Stomach (tissue), 9 donors: ENCODE measurements around the gene HUS1B. TPM values are rescaled to one million over a fixed set of nuclear protein-coding genes. Genes with fewer than 3 reads are reported as not detected.

ENCODE experiments used
- DNase-seq, 2 donors: peaks; one replicate each; pipeline versions ENCODE4 v3.0.0 to v3.0.0-alpha.2; 2013 to 2019
- H3K27ac ChIP-seq, 5 donors: fragments of 200-600 bp in 4 of 5; sonication (generic) in 4 of 5; one replicate each; pipeline ENCODE4 v1.5.1; 2013 to 2019; ENCODE audit warnings: mild to moderate bottlenecking in 1 of 5, moderate library complexity in 1 of 5
- H3K27me3 ChIP-seq, 3 donors: fragments of 200-600 bp; sonication (generic); one replicate each; pipeline ENCODE4 v1.5.1; 2017 to 2019; ENCODE audit warnings: mixed run types in 1 of 3
- H3K36me3 ChIP-seq, 4 donors: fragments of 200-600 bp; sonication (generic); 1 replicate in 3 of 4; 2 replicates in 1 of 4; pipeline ENCODE4 v1.5.1; 2016 to 2019
- H3K4me1 ChIP-seq, 4 donors: fragments of 200-600 bp; sonication (generic); one replicate each; pipeline ENCODE4 v1.5.1; 2016 to 2019
- H3K4me3 ChIP-seq, 4 donors: fragments of 200-600 bp; sonication (generic) in 3 of 4; one replicate each; pipeline ENCODE4 v1.5.1; 2016 to 2019; ENCODE audit warnings: mild to moderate bottlenecking in 1 of 4
- H3K9me3 ChIP-seq, 4 donors: fragments of 200-600 bp; sonication (generic); one replicate each; pipeline ENCODE4 v1.5.1; 2016 to 2019
- EP300 ChIP-seq: sonication (generic); formaldehyde crosslinking; IDR thresholded peaks from one replicate; pipeline ENCODE4 v1.6.1; 2017; ENCODE audit warnings: antibody characterized with exemption
- POLR2A ChIP-seq, 4 donors: fragments of 450-650 bp; IDR thresholded peaks; one replicate each; pipeline ENCODE4 v1.6.1; 2016; ENCODE audit warnings: antibody characterized with exemption in 4 of 4, control low read depth in 2 of 4, mild to moderate bottlenecking in 1 of 4, moderate library complexity in 1 of 4
- POLR2AphosphoS5 ChIP-seq, 3 donors: sonication (generic); formaldehyde crosslinking; IDR thresholded peaks; one replicate each; pipeline ENCODE4 v1.6.1; 2016; ENCODE audit warnings: antibody characterized with exemption in 3 of 3
- WGBS, 5 donors: extraction: QIAGEN DNeasy Blood & Tissue Kit in 3 of 5; methylation state at CpG; one replicate each; pipeline versions ENCODE4 v1.1.5 to v1.1.7; 2013 to 2018; 5-methylcytosine and 5-hydroxymethylcytosine counted together
- intact Hi-C: fragments of 100-400 bp; cut with DNase I; formaldehyde crosslinking; loops from one replicate; pipeline ENCODE4 v1.15.1; 2023; ENCODE audit warnings: low total_unique reads
- polyA plus RNA-seq, 3 donors: library from polyadenylated mRNA; stranded (reverse); fragments of 200-250 nt; gene quantifications; one replicate each; pipeline ENCODE4 v1.2.3, GENCODE V29; 2013
- total RNA-seq, 5 donors: library from RNA; depleted of rRNA; stranded (reverse); fragments of >200 nt; gene quantifications; one replicate each; pipeline versions ENCODE4 v1.1.0 to v1.2.3, GENCODE V29; 2014 to 2016
- TF ChIP-seq, protein P1 (sequence below), 7 experiments: fragments of 450-650 bp in 4 of 7; fragments of 200-600 bp in 3 of 7; sonication (generic) in 3 of 7; IDR thresholded peaks; one replicate each; pipeline ENCODE4 v1.5.1; 2016 to 2019; ENCODE audit warnings: antibody characterized with exemption in 7 of 7, control low read depth in 2 of 7, mild to moderate bottlenecking in 1 of 7
- donor health status: healthy with polysubstance abuse.
- donor health status: Bipolar disorder and iron deficiency.
- donor health status: healthy.

HUS1B gene
- total and polyA plus RNA-seq, 8 donors, result 0.31 to 46.1 (median 3.9) TPM; not detected in 4

DNA sequence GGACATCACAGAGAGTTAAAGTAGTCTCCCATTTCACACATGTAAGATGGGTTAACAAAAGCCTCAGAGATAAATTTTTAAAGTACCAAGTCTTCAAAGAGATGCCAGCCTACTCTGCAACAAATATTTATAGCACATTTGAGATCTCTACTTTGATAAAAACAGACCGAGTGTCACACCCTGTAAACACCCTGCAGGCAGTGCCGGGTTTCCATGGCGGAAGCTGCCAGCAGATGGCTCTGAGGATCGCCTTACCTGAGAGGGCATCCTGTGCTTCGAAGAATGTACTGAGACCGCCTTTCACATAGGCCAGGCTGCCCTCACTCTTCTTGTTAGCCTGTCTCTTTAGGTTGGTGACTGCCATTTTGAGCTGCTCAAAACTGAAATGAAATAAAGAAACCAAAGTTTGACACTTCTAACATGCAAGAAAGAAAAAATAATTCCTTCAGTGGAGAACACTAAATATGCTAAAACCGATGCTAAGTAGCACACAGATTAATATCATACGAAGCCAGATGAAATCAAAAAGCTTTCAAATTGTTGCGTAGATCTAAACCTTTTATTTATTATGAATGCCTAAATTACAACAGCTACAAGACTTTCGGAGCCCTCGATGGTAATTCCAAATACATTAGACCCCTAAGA, 39.3 kb downstream of the HUS1B start:
- TF ChIP-seq POLR2A (IDR thresholded peaks at IDR 0.05) (no peak), EP300 (no peak), POLR2AphosphoS5 (IDR thresholded peaks at IDR 0.05) (no peak)
- TF ChIP-seq, protein P1, sequence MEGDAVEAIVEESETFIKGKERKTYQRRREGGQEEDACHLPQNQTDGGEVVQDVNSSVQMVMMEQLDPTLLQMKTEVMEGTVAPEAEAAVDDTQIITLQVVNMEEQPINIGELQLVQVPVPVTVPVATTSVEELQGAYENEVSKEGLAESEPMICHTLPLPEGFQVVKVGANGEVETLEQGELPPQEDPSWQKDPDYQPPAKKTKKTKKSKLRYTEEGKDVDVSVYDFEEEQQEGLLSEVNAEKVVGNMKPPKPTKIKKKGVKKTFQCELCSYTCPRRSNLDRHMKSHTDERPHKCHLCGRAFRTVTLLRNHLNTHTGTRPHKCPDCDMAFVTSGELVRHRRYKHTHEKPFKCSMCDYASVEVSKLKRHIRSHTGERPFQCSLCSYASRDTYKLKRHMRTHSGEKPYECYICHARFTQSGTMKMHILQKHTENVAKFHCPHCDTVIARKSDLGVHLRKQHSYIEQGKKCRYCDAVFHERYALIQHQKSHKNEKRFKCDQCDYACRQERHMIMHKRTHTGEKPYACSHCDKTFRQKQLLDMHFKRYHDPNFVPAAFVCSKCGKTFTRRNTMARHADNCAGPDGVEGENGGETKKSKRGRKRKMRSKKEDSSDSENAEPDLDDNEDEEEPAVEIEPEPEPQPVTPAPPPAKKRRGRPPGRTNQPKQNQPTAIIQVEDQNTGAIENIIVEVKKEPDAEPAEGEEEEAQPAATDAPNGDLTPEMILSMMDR (IDR thresholded peaks at IDR 0.05), result no peak
- no peaks in the 10 kb centered on the region for H3K9me3 ChIP-seq
- H3K27ac ChIP-seq, result no peak overlapping the region
- H3K4me1 ChIP-seq, result no peaks in the 10 kb centered on the region
- no peak for DNase-seq
- H3K27me3 ChIP-seq, result no peaks in the 10 kb centered on the region
- peaks cover 0 to 63% (median 49%) of the 10 kb centered on the region in 4 donors for H3K36me3 ChIP-seq
- intact Hi-C loops, result no loop called here
- H3K4me3 ChIP-seq, result no peak overlapping the region
- 82 to 92% (median 91%) methylated on average over 11 of the region's 11 CpGs for WGBS, 5 donors

DNA sequence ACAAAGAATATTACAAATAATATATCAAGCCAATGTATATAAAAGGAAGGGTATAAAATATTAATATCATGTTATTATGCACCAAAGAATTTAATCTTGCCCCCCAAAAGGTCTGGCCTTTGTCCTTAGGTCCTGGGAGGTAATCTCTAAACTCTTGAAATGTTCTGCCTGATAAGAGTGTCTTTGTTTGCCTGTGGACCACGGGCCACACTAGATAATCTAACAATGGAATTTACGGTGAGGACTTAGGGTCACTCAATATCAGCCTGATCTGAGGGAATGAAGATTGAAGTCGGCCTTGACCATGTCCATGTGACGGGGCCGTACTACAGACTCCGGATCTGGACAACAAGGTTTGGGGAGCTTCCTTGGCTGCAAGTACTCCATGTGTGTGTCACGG, 42.9 kb downstream of the HUS1B start:
- 54 to 81% (median 59%) methylated on average over 7 of the region's 7 CpGs for WGBS, 5 donors
- Histone ChIP-seq H3K27ac (no peak overlapping the region), H3K27me3 (no peaks in the 10 kb centered on the region), H3K36me3 (peaks cover 0 to 62% (median 50%) of the 10 kb centered on the region in 4 donors), H3K4me3 (no peak overlapping the region), H3K4me1 (peaks cover 0 to 7% (median 0%) of the 10 kb centered on the region in 4 donors), H3K9me3 (no peaks in the 10 kb centered on the region)
- intact Hi-C loops, result no loop called here
- TF ChIP-seq POLR2A (IDR thresholded peaks at IDR 0.05), result no peak
- TF ChIP-seq EP300, result no peak
- no peak for TF ChIP-seq POLR2AphosphoS5 (IDR thresholded peaks at IDR 0.05)
- TF ChIP-seq, protein P1 (IDR thresholded peaks at IDR 0.05), result no peak
- DNase-seq, result no peak

GRCh38 chr6:611928-612327, 45.0 kb downstream of the HUS1B start:
- no peak for DNase-seq
- WGBS, 5 donors, result 54 to 64% (median 62%) methylated on average over 4 of the region's 4 CpGs
- no peak for TF ChIP-seq POLR2AphosphoS5 (IDR thresholded peaks at IDR 0.05)
- TF ChIP-seq POLR2A (IDR thresholded peaks at IDR 0.05), result no peak
- TF ChIP-seq, protein P1 (IDR thresholded peaks at IDR 0.05), result no peak
- TF ChIP-seq EP300, result no peak

GRCh38 chr6:610882-611281, 46.0 kb downstream of the HUS1B start:
- Histone ChIP-seq H3K36me3 (peaks cover 0 to 53% (median 44%) of the 10 kb centered on the region in 4 donors), H3K9me3 (no peaks in the 10 kb centered on the region), H3K27ac (no peak overlapping the region), H3K4me1 (peaks cover 0 to 7% (median 0%) of the 10 kb centered on the region in 4 donors), H3K4me3 (no peak overlapping the region), H3K27me3 (no peaks in the 10 kb centered on the region)
- 59 to 79% (median 63%) methylated on average over 2 of the region's 2 CpGs for WGBS, 5 donors
- TF ChIP-seq POLR2A (IDR thresholded peaks at IDR 0.05) (no peak), EP300 (no peak), POLR2AphosphoS5 (IDR thresholded peaks at IDR 0.05) (no peak)
- TF ChIP-seq, protein P1 (IDR thresholded peaks at IDR 0.05), result no peak
- no peak for DNase-seq
- intact Hi-C loops, result no loop called here

More at GRCh38 chr6:611928-612327, 45.0 kb downstream of the HUS1B start:
- Histone ChIP-seq H3K9me3 (no peaks in the 10 kb centered on the region), H3K36me3 (peaks cover 0 to 57% (median 43%) of the 10 kb centered on the region in 4 donors), H3K27me3 (no peaks in the 10 kb centered on the region), H3K27ac (no peak overlapping the region), H3K4me3 (no peak overlapping the region), H3K4me1 (peaks cover 0 to 7% (median 0%) of the 10 kb centered on the region in 4 donors)
- intact Hi-C loops, result no loop called here
